Neural cell (in vitro differentiated cells): ENCODE measurements around the gene SPATS2L. TPM values are rescaled to one million over a fixed set of nuclear protein-coding genes. Genes with fewer than 3 reads are reported as not detected.

Source experiments
- H2AFZ ChIP-seq: fragments of 200-600, 300-800 bp; sonication (generic), shearing (Covaris generic); 2 replicates; pipeline ENCODE4 v1.6.0; 2014; ENCODE audit warnings: low read depth, mild to moderate bottlenecking, antibody characterized with exemption, low read length, moderate library complexity
- H3F3A ChIP-seq: fragments of 200-600 bp; shearing (Covaris generic); 2 replicates; pipeline ENCODE4 v1.6.1; 2016; ENCODE audit warnings: mild to moderate bottlenecking, moderate library complexity, mixed read lengths, antibody characterized with exemption, low read length; ENCODE audit not compliant: insufficient read depth, poor library complexity, severe bottlenecking
- H3K27ac ChIP-seq: fragments of 200-600, 300-800 bp; sonication (generic), shearing (Covaris generic); 2 replicates; pipeline ENCODE4 v1.5.1; 2014; ENCODE audit warnings: mild to moderate bottlenecking, low read length, moderate library complexity
- H3K27me3 ChIP-seq: fragments of 300-800, 200-600 bp; sonication (generic), shearing (Covaris generic); 2 replicates; pipeline ENCODE4 v1.6.0; 2014; ENCODE audit warnings: mild to moderate bottlenecking, low read depth, low read length, moderate library complexity; ENCODE audit not compliant: insufficient read depth
- H3K36me3 ChIP-seq: fragments of 300-800, 200-600 bp; sonication (generic), shearing (Covaris generic); 2 replicates; pipeline ENCODE4 v1.5.1; 2014; ENCODE audit warnings: mild to moderate bottlenecking, antibody characterized with exemption, low read length, moderate library complexity; ENCODE audit not compliant: insufficient read depth
- H3K4me2 ChIP-seq: fragments of 300-800, 200-600 bp; sonication (generic), shearing (Covaris generic); 2 replicates; pipeline ENCODE4 v1.6.0; 2014; ENCODE audit warnings: mild to moderate bottlenecking, low read length
- H3K4me3 ChIP-seq: fragments of 300-800, 200-600 bp; sonication (generic), shearing (Covaris generic); 2 replicates; pipeline ENCODE4 v1.5.1; 2014; ENCODE audit warnings: mild to moderate bottlenecking, low read length, moderate library complexity
- H3K79me2 ChIP-seq: fragments of 200-600 bp; shearing (Covaris generic); replicated peaks from 2 replicates; pipeline ENCODE4 v1.6.0; 2014; ENCODE audit warnings: mild to moderate bottlenecking, low read length, moderate library complexity; ENCODE audit not compliant: insufficient read depth
- H3K9ac ChIP-seq: fragments of 300-800, 200-600 bp; sonication (generic), shearing (Covaris generic); 2 replicates; pipeline ENCODE4 v1.6.1; 2016; ENCODE audit warnings: mild to moderate bottlenecking, low read length, mixed read lengths
- H3K9me2 ChIP-seq: fragments of 200-600 bp; shearing (Covaris generic); 2 replicates; pipeline ENCODE4 v1.6.1; 2016; ENCODE audit warnings: mild to moderate bottlenecking, low read length, mixed read lengths; ENCODE audit not compliant: insufficient read depth
- H3K9me3 ChIP-seq: fragments of 200-600, 300-800 bp; sonication (generic), shearing (Covaris generic); 2 replicates; pipeline ENCODE4 v1.6.1; 2016; ENCODE audit warnings: mild to moderate bottlenecking, mixed run types, low read length, moderate library complexity, mixed read lengths
- H4K20me1 ChIP-seq: fragments of 200-600 bp; shearing (Covaris generic); 2 replicates; pipeline ENCODE4 v1.6.1; 2016; ENCODE audit warnings: mild to moderate bottlenecking, mixed run types; ENCODE audit not compliant: insufficient read depth
- EP300 ChIP-seq: fragments of 450-650 bp; conservative IDR thresholded peaks from 2 replicates; pipeline ENCODE4 v1.6.1; 2014; ENCODE audit warnings: antibody characterized with exemption, mild to moderate bottlenecking, moderate library complexity; ENCODE audit not compliant: poor library complexity, severe bottlenecking
- MXI1 ChIP-seq: fragments of 450-650 bp; conservative IDR thresholded peaks from 2 replicates; pipeline ENCODE4 v1.6.1; 2014; ENCODE audit warnings: antibody characterized with exemption, mild to moderate bottlenecking; ENCODE audit not compliant: poor library complexity, severe bottlenecking
- POLR2AphosphoS5 ChIP-seq: IDR thresholded peaks from 2 replicates; pipeline ENCODE4 v1.6.1; 2012
- RAD21 ChIP-seq: fragments of 450-650 bp; conservative IDR thresholded peaks from 2 replicates; pipeline ENCODE4 v1.6.1; 2014; ENCODE audit warnings: antibody characterized with exemption, mild to moderate bottlenecking, moderate library complexity
- SMC3 ChIP-seq: fragments of 450-650 bp; conservative IDR thresholded peaks from 2 replicates; pipeline ENCODE4 v1.6.1; 2014; ENCODE audit warnings: antibody characterized with exemption, mild to moderate bottlenecking, moderate library complexity; ENCODE audit not compliant: poor library complexity
- TAF1 ChIP-seq: IDR thresholded peaks from 2 replicates; pipeline ENCODE4 v1.6.1; 2012; ENCODE audit warnings: low read depth
- polyA plus RNA-seq: library from polyadenylated mRNA; depleted of rRNA; stranded (reverse); fragments of >200 nt; gene quantifications from 2 replicates; pipeline ENCODE4 v1.2.3, GENCODE V29; 2014
- TF ChIP-seq, protein P1 (sequence below): IDR thresholded peaks from 2 replicates; pipeline ENCODE4 v1.6.1; 2012; ENCODE audit warnings: borderline replicate concordance
- TF ChIP-seq, protein P2 (sequence below): fragments of 450-650 bp; IDR thresholded peaks from 2 replicates; pipeline ENCODE4 v1.5.1; 2014; ENCODE audit warnings: antibody characterized with exemption, mild to moderate bottlenecking, moderate library complexity; ENCODE audit not compliant: poor library complexity, severe bottlenecking

Gene SPATS2L
- polyA plus RNA-seq, 1 donor from 2014 or later = 8.5 TPM

DNA sequence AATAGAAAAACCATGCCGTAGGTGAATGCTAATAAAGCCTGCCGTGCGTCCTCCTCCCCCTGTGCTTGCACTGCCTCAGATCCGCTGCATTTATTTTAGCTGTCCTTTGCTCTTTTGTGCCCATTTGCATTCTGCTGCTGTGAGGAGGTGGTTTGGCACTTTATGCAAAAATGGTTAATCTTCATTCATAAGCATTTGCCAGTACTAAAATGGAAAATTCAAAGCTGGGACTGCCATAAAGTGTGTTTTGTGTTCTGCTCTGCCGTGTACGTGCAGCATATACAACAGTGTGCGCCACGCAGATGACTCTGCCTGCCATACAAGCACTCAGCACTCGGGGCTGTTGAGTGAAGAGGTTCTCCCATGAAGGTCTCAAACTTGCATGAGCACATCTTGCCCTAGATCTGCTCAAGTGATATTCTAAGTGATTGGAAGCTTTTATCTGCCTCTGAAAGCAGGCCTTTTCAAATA lies 73.6 kb downstream of the SPATS2L start:
- H3K4me3 ChIP-seq = peak overlapping the region; percentile 33
- no peak overlapping the region for H2AFZ ChIP-seq
- no peaks in the 10 kb centered on the region for H3K9me2 ChIP-seq
- no peak overlapping the region for H3K4me2 ChIP-seq
- H3K9ac ChIP-seq = peak overlapping the region; percentile 23
- no peaks in the 10 kb centered on the region for H3K9me3 ChIP-seq
- TF ChIP-seq POLR2AphosphoS5 = peak; percentile 27
- TF ChIP-seq RAD21 = no peak
- no peaks in the 10 kb centered on the region for H3F3A ChIP-seq
- H3K27me3 ChIP-seq = no peaks in the 10 kb centered on the region
- no peaks in the 10 kb centered on the region for H3K79me2 ChIP-seq
- H3K27ac ChIP-seq = peak overlapping the region; percentile 4
- no peaks in the 10 kb centered on the region for H4K20me1 ChIP-seq
- no peaks in the 10 kb centered on the region for H3K36me3 ChIP-seq

DNA sequence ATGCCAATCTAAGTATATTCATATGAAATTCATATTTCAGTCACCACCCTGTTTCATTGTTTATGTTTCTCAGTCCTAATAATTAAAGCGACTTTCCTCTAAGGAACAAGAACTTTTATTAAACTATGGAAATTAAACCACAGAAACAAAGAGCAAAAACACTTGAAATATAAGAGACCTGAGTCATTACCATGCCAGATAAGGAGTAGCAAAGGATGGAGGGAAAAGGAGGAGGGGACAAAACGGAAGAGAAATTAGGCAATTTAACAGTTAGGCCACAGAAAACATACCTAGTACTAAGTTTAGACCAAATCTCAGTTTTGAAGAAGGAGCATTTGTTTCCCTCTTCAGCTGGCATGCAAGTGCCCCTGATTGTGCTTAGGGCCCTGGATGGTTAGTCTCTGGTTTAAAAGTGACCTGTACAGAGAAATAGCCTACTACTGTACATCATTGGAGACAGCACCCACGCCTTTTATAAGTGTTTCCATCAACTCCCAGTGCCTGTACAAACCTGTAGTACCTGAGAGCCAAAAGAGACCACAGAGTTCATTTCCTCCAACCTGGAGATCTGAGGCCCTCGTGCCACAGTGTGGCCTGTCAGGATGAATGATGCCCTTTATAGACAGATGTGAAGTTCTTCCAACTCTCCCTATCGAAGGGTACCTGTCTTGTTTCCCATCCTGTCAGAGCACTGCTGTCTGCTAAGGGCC lies 74.5 kb downstream of the SPATS2L start:
- no peaks in the 10 kb centered on the region for H4K20me1 ChIP-seq
- no peaks in the 10 kb centered on the region for H3K79me2 ChIP-seq
- no peak overlapping the region for H3K4me3 ChIP-seq
- H2AFZ ChIP-seq = no peak overlapping the region
- no peak overlapping the region for H3K4me2 ChIP-seq
- no peaks in the 10 kb centered on the region for H3K36me3 ChIP-seq
- H3K27ac ChIP-seq = no peak overlapping the region
- H3K27me3 ChIP-seq = no peaks in the 10 kb centered on the region
- no peaks in the 10 kb centered on the region for H3K9me3 ChIP-seq
- no peak overlapping the region for H3K9ac ChIP-seq
- H3K9me2 ChIP-seq = no peaks in the 10 kb centered on the region
- H3F3A ChIP-seq = no peaks in the 10 kb centered on the region
- TF ChIP-seq POLR2AphosphoS5 (no peak), MXI1 (no peak), SMC3 (no peak)

DNA sequence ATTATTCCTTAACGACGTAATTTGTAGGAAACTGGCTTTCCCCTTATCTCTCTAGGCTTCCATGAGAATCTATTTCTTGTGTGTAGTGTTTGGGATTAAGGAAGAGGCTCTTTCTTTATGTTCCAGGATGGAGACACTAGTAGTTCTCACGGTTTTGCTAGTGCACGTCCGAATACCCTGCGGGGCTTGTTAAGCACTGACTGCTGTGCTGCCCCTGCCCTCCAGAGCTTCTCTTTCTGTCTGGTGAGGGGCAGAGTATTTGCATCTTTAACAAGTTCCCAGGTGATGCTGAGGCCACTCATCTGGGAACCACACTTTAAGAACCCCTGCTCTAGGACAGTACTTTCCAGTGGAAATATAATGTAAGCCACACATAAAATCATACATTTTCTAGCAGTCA lies 76.4 kb downstream of the SPATS2L start:
- H3K9ac ChIP-seq = no peak overlapping the region
- H3K27ac ChIP-seq = no peak overlapping the region
- H3K36me3 ChIP-seq = no peaks in the 10 kb centered on the region
- no peaks in the 10 kb centered on the region for H3K79me2 ChIP-seq
- no peaks in the 10 kb centered on the region for H3K27me3 ChIP-seq
- no peaks in the 10 kb centered on the region for H3K9me3 ChIP-seq
- no peak overlapping the region for H3K4me2 ChIP-seq
- TF ChIP-seq, protein P1, sequence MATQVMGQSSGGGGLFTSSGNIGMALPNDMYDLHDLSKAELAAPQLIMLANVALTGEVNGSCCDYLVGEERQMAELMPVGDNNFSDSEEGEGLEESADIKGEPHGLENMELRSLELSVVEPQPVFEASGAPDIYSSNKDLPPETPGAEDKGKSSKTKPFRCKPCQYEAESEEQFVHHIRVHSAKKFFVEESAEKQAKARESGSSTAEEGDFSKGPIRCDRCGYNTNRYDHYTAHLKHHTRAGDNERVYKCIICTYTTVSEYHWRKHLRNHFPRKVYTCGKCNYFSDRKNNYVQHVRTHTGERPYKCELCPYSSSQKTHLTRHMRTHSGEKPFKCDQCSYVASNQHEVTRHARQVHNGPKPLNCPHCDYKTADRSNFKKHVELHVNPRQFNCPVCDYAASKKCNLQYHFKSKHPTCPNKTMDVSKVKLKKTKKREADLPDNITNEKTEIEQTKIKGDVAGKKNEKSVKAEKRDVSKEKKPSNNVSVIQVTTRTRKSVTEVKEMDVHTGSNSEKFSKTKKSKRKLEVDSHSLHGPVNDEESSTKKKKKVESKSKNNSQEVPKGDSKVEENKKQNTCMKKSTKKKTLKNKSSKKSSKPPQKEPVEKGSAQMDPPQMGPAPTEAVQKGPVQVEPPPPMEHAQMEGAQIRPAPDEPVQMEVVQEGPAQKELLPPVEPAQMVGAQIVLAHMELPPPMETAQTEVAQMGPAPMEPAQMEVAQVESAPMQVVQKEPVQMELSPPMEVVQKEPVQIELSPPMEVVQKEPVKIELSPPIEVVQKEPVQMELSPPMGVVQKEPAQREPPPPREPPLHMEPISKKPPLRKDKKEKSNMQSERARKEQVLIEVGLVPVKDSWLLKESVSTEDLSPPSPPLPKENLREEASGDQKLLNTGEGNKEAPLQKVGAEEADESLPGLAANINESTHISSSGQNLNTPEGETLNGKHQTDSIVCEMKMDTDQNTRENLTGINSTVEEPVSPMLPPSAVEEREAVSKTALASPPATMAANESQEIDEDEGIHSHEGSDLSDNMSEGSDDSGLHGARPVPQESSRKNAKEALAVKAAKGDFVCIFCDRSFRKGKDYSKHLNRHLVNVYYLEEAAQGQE = no peak
- TF ChIP-seq POLR2AphosphoS5 (no peak), EP300 (no peak), SMC3 (no peak), MXI1 (no peak), RAD21 (no peak), TAF1 (no peak)
- TF ChIP-seq, protein P2, sequence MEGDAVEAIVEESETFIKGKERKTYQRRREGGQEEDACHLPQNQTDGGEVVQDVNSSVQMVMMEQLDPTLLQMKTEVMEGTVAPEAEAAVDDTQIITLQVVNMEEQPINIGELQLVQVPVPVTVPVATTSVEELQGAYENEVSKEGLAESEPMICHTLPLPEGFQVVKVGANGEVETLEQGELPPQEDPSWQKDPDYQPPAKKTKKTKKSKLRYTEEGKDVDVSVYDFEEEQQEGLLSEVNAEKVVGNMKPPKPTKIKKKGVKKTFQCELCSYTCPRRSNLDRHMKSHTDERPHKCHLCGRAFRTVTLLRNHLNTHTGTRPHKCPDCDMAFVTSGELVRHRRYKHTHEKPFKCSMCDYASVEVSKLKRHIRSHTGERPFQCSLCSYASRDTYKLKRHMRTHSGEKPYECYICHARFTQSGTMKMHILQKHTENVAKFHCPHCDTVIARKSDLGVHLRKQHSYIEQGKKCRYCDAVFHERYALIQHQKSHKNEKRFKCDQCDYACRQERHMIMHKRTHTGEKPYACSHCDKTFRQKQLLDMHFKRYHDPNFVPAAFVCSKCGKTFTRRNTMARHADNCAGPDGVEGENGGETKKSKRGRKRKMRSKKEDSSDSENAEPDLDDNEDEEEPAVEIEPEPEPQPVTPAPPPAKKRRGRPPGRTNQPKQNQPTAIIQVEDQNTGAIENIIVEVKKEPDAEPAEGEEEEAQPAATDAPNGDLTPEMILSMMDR = no peak
- H3K4me3 ChIP-seq = no peak overlapping the region
- no peak overlapping the region for H2AFZ ChIP-seq
- H4K20me1 ChIP-seq = no peaks in the 10 kb centered on the region
- no peaks in the 10 kb centered on the region for H3K9me2 ChIP-seq
- H3F3A ChIP-seq = no peaks in the 10 kb centered on the region
